Measurements from ENCODE around the gene ZSWIM6. TPM values are rescaled to one million over a fixed set of nuclear protein-coding genes. Genes with fewer than 3 reads are reported as not detected.
A peak's percentile ranks its signal among the peaks of the same experiment; 100 is the strongest.

The ZSWIM6 gene
- total RNA-seq, 1 experiment from 2014 or later, result 3.4 TPM

DNA sequence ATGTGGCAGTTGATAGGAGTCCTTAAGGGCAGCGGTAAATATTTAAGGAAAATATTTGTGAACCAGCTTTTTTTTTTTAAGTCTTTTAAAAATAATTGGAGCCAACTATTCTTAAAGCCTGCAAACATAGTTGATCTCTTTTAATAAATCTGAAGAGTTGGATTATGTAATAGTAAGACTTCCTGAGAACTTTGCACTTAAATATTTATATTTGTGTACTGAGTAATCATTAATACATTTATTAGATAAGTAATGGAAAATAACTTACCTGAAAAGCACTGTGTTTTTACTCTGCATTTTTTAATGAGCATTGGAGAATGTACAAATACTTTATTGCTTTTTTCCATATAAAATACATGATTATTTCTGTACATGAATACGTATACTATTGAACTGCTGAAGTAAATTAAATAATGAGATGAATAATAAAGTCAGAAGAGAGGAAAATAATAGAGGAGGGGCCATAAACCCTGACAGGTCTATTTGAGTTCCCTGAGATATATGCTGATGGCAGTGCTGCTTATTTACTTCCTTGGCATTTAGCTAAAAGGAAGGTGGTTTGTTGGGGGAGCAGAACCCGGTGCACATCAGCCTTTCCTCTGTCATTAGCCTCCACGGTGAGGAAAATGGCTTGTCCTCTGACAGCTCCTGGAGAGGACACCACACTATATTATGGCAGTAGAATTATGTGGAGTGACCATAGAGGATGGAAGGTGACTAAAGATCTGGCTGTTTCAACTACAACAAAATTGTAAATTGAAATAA, 148.0 kb downstream of the ZSWIM6 start:
- intact Hi-C loops (cut with micrococcal nuclease), result no loop called here
- H4K20me1 ChIP-seq (ENCODE audit: low read length), result no peaks in the 10 kb centered on the region
- no peak overlapping the region for H3K4me3 ChIP-seq (ENCODE audit: low read length)
- no peaks in the 10 kb centered on the region; the same call in 1 of the 2 replicates for H3K36me3 ChIP-seq (ENCODE audit: low read depth, low read length)
- ChIA-PET POLR2A (ENCODE audit: unreplicated experiment) (no interaction called here), CTCF (no interaction called here)
- peaks cover 6% of the 10 kb centered on the region; the same call in 1 of the 2 replicates for H3K4me1 ChIP-seq (ENCODE audit: insufficient read depth, low read length)
- no TSS peak for BruUV-seq (replicated peaks)
- no peaks in the 10 kb centered on the region for H3K9me2 ChIP-seq (replicated peaks; ENCODE audit: low read length)
- no peak overlapping the region for H3K4me2 ChIP-seq (ENCODE audit: low read length)
- ATAC-seq (peak; percentile 57), DNase-seq (no peak)
- H3K79me2 ChIP-seq (ENCODE audit: low read length), result no peaks in the 10 kb centered on the region
- no peak overlapping the region for H3K27ac ChIP-seq (ENCODE audit: low read length)
- no peak overlapping the region for H3K9ac ChIP-seq (ENCODE audit: low read length)
- H3K27me3 ChIP-seq (ENCODE audit: low read length), result no peaks in the 10 kb centered on the region
- TF ChIP-seq EZH2phosphoT487 (IDR thresholded peaks at IDR 0.05; ENCODE audit: borderline replicate concordance, low read length), result no peak
- TF ChIP-seq EZH2 (IDR thresholded peaks at IDR 0.05; ENCODE audit: low read length, unreplicated experiment), result no peak
- TF ChIP-seq, protein P1, sequence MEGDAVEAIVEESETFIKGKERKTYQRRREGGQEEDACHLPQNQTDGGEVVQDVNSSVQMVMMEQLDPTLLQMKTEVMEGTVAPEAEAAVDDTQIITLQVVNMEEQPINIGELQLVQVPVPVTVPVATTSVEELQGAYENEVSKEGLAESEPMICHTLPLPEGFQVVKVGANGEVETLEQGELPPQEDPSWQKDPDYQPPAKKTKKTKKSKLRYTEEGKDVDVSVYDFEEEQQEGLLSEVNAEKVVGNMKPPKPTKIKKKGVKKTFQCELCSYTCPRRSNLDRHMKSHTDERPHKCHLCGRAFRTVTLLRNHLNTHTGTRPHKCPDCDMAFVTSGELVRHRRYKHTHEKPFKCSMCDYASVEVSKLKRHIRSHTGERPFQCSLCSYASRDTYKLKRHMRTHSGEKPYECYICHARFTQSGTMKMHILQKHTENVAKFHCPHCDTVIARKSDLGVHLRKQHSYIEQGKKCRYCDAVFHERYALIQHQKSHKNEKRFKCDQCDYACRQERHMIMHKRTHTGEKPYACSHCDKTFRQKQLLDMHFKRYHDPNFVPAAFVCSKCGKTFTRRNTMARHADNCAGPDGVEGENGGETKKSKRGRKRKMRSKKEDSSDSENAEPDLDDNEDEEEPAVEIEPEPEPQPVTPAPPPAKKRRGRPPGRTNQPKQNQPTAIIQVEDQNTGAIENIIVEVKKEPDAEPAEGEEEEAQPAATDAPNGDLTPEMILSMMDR (conservative IDR thresholded peaks at IDR 0.05; ENCODE audit: low read depth, low read length), result no peak
- H3K9me3 ChIP-seq (ENCODE audit: low read length), result no peaks in the 10 kb centered on the region
- H3F3A ChIP-seq (ENCODE audit: low read length, unreplicated experiment), result no peaks in the 10 kb centered on the region
- no peak overlapping the region for H2AFZ ChIP-seq (ENCODE audit: low read length)

DNA sequence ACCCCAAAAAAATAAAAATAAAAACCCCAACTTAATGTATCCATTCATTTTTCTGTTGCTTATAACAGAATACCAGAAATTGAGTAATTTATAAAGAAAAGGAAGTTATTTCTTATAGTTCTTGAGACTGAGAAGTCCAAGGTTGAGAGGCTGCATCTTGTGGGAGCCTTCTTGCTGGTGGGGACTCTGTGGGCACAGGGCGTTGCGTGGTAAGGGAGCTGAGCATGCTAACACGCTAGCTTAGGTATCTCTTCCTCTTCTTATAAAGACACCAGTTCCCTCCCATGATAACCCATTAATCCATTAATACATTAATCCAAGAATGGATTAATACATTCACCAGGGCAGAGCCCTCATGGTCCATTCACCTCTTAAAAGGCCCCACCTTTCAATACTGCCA, 150.9 kb downstream of the ZSWIM6 start:
- Histone ChIP-seq H2AFZ (ENCODE audit: low read length) (no peak overlapping the region), H3K4me2 (ENCODE audit: low read length) (no peak overlapping the region), H3K27ac (ENCODE audit: low read length) (no peak overlapping the region), H3K79me2 (ENCODE audit: low read length) (peaks cover 10% of the 10 kb centered on the region), H4K20me1 (ENCODE audit: low read length) (no peaks in the 10 kb centered on the region), H3K9ac (ENCODE audit: low read length) (no peak overlapping the region), H3K9me3 (ENCODE audit: low read length) (no peaks in the 10 kb centered on the region), H3K27me3 (ENCODE audit: low read length) (no peaks in the 10 kb centered on the region), H3K4me1 (ENCODE audit: insufficient read depth, low read length) (peaks cover 6% of the 10 kb centered on the region; the same call in 1 of the 2 replicates), H3K9me2 (replicated peaks; ENCODE audit: low read length) (no peaks in the 10 kb centered on the region), H3K36me3 (ENCODE audit: low read depth, low read length) (no peaks in the 10 kb centered on the region), H3K4me3 (ENCODE audit: low read length) (no peak overlapping the region), H3F3A (ENCODE audit: low read length, unreplicated experiment) (no peaks in the 10 kb centered on the region)
- ChIA-PET CTCF (no interaction called here), POLR2A (ENCODE audit: unreplicated experiment) (no interaction called here)
- ATAC-seq, result no peak
- DNase-seq, result no peak
- TF ChIP-seq EZH2 (IDR thresholded peaks at IDR 0.05; ENCODE audit: low read length, unreplicated experiment) (no peak), EZH2phosphoT487 (IDR thresholded peaks at IDR 0.05; ENCODE audit: borderline replicate concordance, low read length) (no peak)
- TF ChIP-seq, protein P1 (conservative IDR thresholded peaks at IDR 0.05; ENCODE audit: low read depth, low read length), result no peak
- intact Hi-C loops (cut with micrococcal nuclease), result no loop called here
- no TSS peak for BruUV-seq (replicated peaks)

DNA sequence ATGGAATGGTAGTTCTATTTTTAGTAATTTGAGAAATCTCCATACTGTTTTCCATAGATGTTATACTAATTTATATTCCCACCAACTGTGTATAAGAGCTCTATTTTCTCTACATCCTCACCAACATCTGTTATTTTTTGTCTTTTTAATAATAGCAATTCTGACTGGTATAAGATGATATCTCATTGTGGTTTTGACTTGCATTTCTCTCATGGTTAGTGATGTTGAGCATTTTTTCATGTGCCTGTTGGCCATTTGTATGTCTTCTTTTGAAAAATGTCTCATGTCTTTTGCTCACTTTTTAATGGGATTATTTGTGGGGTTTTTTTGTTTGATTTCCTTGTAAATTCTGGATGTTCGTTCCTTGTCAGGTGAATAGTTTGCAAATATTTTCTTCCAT, 154.4 kb downstream of the ZSWIM6 start:
- no peak overlapping the region for H3K4me3 ChIP-seq (ENCODE audit: low read length)
- DNase-seq, result no peak
- no peak overlapping the region for H2AFZ ChIP-seq (ENCODE audit: low read length)
- no peaks in the 10 kb centered on the region for H3K9me3 ChIP-seq (ENCODE audit: low read length)
- intact Hi-C loops (cut with micrococcal nuclease), result no loop called here
- no peaks in the 10 kb centered on the region for H3K36me3 ChIP-seq (ENCODE audit: low read depth, low read length)
- no peak overlapping the region for H3K4me2 ChIP-seq (ENCODE audit: low read length)
- no peak for TF ChIP-seq EZH2phosphoT487 (IDR thresholded peaks at IDR 0.05; ENCODE audit: borderline replicate concordance, low read length)
- no peak for TF ChIP-seq EZH2 (IDR thresholded peaks at IDR 0.05; ENCODE audit: low read length, unreplicated experiment)
- TF ChIP-seq, protein P1 (conservative IDR thresholded peaks at IDR 0.05; ENCODE audit: low read depth, low read length), result no peak
- H3K27ac ChIP-seq (ENCODE audit: low read length), result no peak overlapping the region
- H3K79me2 ChIP-seq (ENCODE audit: low read length), result peaks cover 20% of the 10 kb centered on the region
- H3F3A ChIP-seq (ENCODE audit: low read length, unreplicated experiment), result no peaks in the 10 kb centered on the region
- no peaks in the 10 kb centered on the region for H3K27me3 ChIP-seq (ENCODE audit: low read length)
- ChIA-PET CTCF (no interaction called here), POLR2A (ENCODE audit: unreplicated experiment) (interaction anchor here (0.6 kb wide), 1 partner anchor 145 kb away, joined by 3 read pairs; no protein-coding TSS in a partner anchor)
- no peaks in the 10 kb centered on the region for H3K4me1 ChIP-seq (ENCODE audit: insufficient read depth, low read length)
- no peaks in the 10 kb centered on the region for H4K20me1 ChIP-seq (ENCODE audit: low read length)
- H3K9me2 ChIP-seq (replicated peaks; ENCODE audit: low read length), result no peaks in the 10 kb centered on the region
- no peak for ATAC-seq
- no peak overlapping the region for H3K9ac ChIP-seq (ENCODE audit: low read length)
- BruUV-seq (replicated peaks), result no TSS peak

Measured in PC-3 (cell line).